ENCODE data around the gene ERICH4.

GRCh38 chr19:41422456-41422855 is 20.5 kb upstream of the ERICH4 start:
- no peak for TF ChIP-seq CHD2 (IDR thresholded peaks at IDR 0.05; ENCODE audit: low read depth, low read length)
- no peak for TF ChIP-seq TCF12 (IDR thresholded peaks at IDR 0.05)
- no peak for TF ChIP-seq TCF12 (CRISPR knock-in tag; IDR thresholded peaks at IDR 0.05)
- TF ChIP-seq KLF9 (CRISPR knock-in tag; IDR thresholded peaks at IDR 0.05; ENCODE audit: low read depth): no peak

All from HepG2 (cell line).